Endothelial cell (in vitro differentiated cells): Measurements from ENCODE around the gene HM13. TPM values are rescaled to one million over a fixed set of nuclear protein-coding genes. Genes with fewer than 3 reads are reported as not detected.
"Not testable (repeated sequence)": the region's sequence is repeated elsewhere in the genome, so short reads cannot be mapped to it uniquely, and the experiment has no call there.

Experiments used
- DNase-seq: peaks from one replicate; pipeline ENCODE4 v3.0.0; 2021; ENCODE audit warnings: low spot score
- H3K27ac Mint-ChIP-seq: one replicate; pipeline ENCODE4 v1.8.0; 2021; ENCODE audit warnings: mixed read lengths, inconsistent platforms; ENCODE audit not compliant: unreplicated experiment
- H3K27me3 Mint-ChIP-seq: one replicate; pipeline ENCODE4 v1.8.0; 2021; ENCODE audit warnings: mild to moderate bottlenecking, moderate library complexity, mixed read lengths, inconsistent platforms; ENCODE audit not compliant: unreplicated experiment
- H3K36me3 Mint-ChIP-seq: one replicate; pipeline ENCODE4 v1.8.0; 2021; ENCODE audit warnings: mild to moderate bottlenecking, low read depth, mixed read lengths, inconsistent platforms; ENCODE audit not compliant: unreplicated experiment
- H3K4me1 Mint-ChIP-seq: one replicate; pipeline ENCODE4 v1.8.0; 2021; ENCODE audit warnings: mild to moderate bottlenecking, mixed read lengths, inconsistent platforms; ENCODE audit not compliant: unreplicated experiment
- H3K4me3 Mint-ChIP-seq: one replicate; pipeline ENCODE4 v1.8.0; 2021; ENCODE audit warnings: mild to moderate bottlenecking, mixed read lengths, inconsistent platforms; ENCODE audit not compliant: unreplicated experiment
- H3K9me3 Mint-ChIP-seq: one replicate; pipeline ENCODE4 v1.8.0; 2021; ENCODE audit warnings: mixed read lengths, inconsistent platforms; ENCODE audit not compliant: unreplicated experiment
- total RNA-seq: library from RNA; stranded (reverse); fragmentation: NEBNext Ultra II Directional; extraction: Animal tissue kit (Norgen Biotek cat#: 25700); gene quantifications from one replicate; pipeline ENCODE4 v1.2.1, GENCODE V29; 2021; ENCODE audit not compliant: unreplicated experiment
- TF ChIP-seq, protein P1 (sequence below): fragments of 200-600 bp; sonication (generic); IDR thresholded peaks from one replicate; pipeline ENCODE4 v1.5.0; 2021; ENCODE audit warnings: antibody characterized with exemption; ENCODE audit not compliant: unreplicated experiment

The HM13 gene
- total RNA-seq, 1 donor from 2014 or later = 153 TPM

DNA sequence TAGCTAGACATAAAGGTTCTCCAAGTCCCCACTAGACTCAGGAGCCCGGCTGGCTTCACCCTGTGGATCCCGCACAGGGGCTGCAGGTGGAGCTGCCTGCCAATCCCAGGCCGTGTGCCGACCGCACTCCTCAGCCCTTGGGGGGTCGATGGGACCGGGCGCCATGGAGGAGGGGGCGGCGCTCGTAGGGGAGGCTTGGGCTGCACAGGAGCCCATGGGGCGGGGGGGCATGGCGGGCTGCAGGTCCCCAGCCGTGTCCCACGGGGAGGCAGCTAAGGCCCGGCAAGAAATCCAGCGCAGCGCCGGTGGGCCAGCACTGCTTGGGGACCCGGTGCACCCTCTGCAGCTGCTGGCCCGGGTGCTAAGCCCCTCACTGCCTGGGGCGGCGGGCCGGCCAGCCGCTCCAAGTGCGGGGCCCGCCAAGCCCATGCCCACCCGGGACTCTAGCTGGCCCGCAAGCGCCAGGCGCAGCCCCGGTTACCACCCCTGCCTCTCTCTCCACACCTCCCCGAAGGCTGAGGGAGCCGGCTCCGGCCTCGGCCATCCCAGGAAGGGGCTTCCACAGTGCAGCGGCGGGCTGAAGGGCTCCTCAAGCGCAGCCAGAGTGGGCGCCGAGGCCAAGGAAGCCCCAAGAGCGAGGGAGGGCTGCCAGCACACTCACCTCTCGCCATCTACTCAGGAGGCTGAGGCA is 64.4 kb downstream of the HM13 start:
- Mint-ChIP-seq H3K9me3 (no peaks in the 10 kb centered on the region), H3K4me3 (no peak overlapping the region), H3K36me3 (peaks cover 14% of the 10 kb centered on the region), H3K27ac (no peak overlapping the region), H3K4me1 (peaks cover 10% of the 10 kb centered on the region), H3K27me3 (peaks cover 9% of the 10 kb centered on the region)
- no peak for DNase-seq
- TF ChIP-seq, protein P1, sequence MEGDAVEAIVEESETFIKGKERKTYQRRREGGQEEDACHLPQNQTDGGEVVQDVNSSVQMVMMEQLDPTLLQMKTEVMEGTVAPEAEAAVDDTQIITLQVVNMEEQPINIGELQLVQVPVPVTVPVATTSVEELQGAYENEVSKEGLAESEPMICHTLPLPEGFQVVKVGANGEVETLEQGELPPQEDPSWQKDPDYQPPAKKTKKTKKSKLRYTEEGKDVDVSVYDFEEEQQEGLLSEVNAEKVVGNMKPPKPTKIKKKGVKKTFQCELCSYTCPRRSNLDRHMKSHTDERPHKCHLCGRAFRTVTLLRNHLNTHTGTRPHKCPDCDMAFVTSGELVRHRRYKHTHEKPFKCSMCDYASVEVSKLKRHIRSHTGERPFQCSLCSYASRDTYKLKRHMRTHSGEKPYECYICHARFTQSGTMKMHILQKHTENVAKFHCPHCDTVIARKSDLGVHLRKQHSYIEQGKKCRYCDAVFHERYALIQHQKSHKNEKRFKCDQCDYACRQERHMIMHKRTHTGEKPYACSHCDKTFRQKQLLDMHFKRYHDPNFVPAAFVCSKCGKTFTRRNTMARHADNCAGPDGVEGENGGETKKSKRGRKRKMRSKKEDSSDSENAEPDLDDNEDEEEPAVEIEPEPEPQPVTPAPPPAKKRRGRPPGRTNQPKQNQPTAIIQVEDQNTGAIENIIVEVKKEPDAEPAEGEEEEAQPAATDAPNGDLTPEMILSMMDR = no peak

DNA sequence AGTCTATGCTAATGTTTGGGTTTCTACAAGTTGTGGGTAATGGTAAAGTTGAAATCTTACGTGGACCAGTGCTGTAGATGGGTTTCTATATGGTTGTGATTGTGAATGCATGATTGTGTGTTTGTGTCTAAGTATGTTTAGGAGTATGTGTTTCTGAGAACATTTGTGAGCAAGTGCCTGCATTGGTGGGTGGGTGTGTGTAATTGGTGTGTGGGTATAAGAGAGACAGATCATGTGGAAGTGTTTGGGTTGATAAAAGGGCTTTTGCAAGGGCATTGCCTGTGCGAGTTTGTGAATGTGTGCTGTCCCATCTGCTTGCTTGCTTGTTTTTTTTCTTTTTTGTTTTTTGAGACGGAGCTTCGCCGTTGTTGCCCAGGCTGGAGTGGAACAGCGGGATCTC is 65.0 kb downstream of the HM13 start:
- Mint-ChIP-seq H3K27ac (no peak overlapping the region), H3K4me3 (no peak overlapping the region)

DNA sequence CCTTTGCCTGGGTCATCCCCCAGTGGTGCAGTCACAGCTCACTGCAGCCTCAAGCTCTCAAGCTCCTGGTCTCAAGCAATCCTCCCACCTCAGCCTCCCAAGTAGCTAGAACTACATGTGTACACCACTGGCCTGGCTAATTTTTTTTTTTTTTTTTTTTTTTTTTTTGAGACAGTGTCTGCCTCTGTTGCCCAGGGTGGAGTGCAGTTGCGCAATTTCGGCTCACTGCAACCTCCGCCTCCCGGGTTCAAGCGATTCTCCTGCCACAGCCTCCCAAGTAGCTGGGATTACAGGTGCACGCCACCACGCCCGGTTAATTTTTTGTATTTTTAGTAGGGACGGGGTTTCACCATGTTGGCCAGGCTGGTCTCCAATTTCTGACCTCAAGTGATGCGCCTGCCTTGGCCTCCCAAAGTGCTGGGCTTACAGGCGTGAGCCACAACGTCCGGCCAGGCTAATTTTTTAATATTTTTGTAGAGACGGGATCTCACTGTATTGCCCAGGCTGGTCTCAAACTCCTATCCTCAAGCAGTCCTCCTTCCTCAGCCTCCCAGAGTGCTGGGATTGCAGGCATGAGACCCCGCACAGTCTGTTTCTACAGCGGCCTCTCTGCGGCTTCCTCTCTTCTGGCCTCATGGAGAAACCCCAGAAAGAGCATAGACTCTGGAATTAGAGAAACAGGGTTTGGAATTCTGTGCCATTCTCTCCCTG is 65.9 kb downstream of the HM13 start:
- H3K27me3 Mint-ChIP-seq, DNase-seq, H3K4me1 Mint-ChIP-seq, H3K9me3 Mint-ChIP-seq, H3K4me3 Mint-ChIP-seq, H3K27ac Mint-ChIP-seq: not testable (repeated sequence)
- H3K36me3 Mint-ChIP-seq = peaks cover 14% of the 10 kb centered on the region

More for the DNA sequence above, 65.0 kb downstream of the HM13 start:
- H3K36me3 Mint-ChIP-seq = peaks cover 14% of the 10 kb centered on the region
- H3K27me3 Mint-ChIP-seq = peaks cover 3% of the 10 kb centered on the region
- DNase-seq = no peak
- H3K4me1 Mint-ChIP-seq = peaks cover 4% of the 10 kb centered on the region
- TF ChIP-seq, protein P1 = no peak
- no peaks in the 10 kb centered on the region for H3K9me3 Mint-ChIP-seq

DNA sequence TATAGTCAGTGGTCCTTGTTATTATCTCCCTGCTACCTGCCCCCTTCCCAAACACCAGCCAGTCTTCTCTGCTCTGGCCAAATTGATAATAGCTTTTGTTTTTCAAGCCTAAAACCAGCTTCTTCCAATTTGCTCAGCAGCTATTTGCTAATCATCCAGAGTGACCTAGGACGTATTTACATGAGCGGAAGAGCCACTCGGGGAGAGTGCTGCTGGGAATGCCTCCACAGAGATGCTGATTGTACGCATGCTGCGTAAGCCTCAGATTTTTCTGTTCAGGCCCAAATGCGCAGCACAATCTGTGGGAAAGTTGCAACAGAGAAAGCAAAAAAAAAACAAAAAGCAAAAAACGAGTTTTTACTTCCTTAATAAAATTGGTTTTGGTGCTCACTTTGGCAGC is 66.5 kb downstream of the HM13 start:
- no peak overlapping the region for H3K27ac Mint-ChIP-seq
- H3K27me3 Mint-ChIP-seq = peaks cover 3% of the 10 kb centered on the region
- TF ChIP-seq, protein P1 = no peak
- H3K4me3 Mint-ChIP-seq = no peak overlapping the region
- H3K4me1 Mint-ChIP-seq = peaks cover 9% of the 10 kb centered on the region
- peaks cover 14% of the 10 kb centered on the region for H3K36me3 Mint-ChIP-seq
- H3K9me3 Mint-ChIP-seq = no peaks in the 10 kb centered on the region
- no peak for DNase-seq

DNA sequence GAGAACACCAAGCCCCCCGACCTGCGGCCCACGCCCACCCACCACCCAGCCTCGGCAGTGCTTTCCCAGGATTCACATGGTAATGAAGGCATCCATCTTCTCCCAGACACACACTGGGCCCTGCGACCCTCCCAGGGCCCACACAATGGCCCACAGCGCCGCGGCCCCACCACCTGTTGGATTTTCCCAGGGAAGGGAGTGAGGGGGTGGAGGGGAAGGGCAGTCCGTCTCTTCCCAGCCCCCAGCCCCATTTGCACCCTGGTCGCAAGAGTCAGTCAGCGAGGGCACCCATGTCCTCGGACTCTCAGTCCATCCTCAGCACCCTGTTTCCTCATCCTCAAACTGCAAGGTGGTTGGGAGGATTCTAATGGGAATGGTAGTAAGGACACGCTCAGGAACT is 67.1 kb downstream of the HM13 start:
- no peak overlapping the region for H3K4me3 Mint-ChIP-seq
- no peak overlapping the region for H3K27ac Mint-ChIP-seq
- H3K27me3 Mint-ChIP-seq = peaks cover 3% of the 10 kb centered on the region
- no peaks in the 10 kb centered on the region for H3K9me3 Mint-ChIP-seq
- H3K36me3 Mint-ChIP-seq = peaks cover 14% of the 10 kb centered on the region
- DNase-seq = no peak
- TF ChIP-seq, protein P1 = no peak
- peaks cover 10% of the 10 kb centered on the region for H3K4me1 Mint-ChIP-seq
